GM21390 (cell line): ENCODE measurements around the gene NUBPL.
"Not testable (repeated sequence)": the region's sequence is repeated elsewhere in the genome, so short reads cannot be mapped to it uniquely, and the experiment has no call there.

Source experiments
- ATAC-seq: cut with Tn5 transposase; IDR thresholded peaks from one replicate; pipeline ENCODE4 v1.9.1; 2021; ENCODE audit not compliant: unreplicated experiment

NUBPL gene

DNA sequence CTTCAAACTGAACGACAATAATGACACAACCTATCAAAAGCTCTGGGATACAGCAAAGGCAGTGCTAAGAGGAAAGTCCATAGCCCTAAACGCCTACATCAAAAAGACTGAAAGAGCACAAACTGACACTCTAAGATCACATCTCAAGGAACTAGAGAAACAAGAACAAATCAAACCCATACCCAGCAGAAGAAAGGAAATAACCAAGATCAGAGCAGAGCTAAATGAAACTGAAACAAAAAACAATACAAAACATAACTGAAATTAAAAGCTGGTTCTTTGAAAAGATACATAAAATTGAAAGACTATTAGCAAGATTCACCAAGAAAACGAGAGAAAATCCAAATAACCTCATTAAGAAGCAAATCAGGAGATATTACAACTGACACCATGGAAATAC is 306.9 kb downstream of the NUBPL start:
- not testable (repeated sequence) for ATAC-seq

DNA sequence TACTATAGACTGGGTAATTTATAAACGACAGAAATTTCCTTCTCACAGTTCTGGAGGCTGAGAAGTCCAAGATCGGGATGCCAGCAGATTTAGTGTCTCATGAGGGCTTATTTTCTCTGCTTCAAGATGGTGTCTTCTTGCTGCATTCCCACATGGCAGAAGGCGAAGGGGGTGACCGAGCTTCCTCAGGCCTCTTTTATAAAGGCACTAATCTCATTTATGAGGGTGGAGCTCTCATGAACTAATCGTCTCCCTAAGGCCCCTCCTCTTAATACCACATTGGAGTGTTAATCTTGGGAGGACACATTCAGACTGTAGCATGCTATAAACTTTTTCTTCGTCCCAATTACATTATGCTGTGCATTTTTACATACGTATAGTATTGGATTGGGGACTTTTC is 315.5 kb downstream of the NUBPL start:
- no peak for ATAC-seq

DNA sequence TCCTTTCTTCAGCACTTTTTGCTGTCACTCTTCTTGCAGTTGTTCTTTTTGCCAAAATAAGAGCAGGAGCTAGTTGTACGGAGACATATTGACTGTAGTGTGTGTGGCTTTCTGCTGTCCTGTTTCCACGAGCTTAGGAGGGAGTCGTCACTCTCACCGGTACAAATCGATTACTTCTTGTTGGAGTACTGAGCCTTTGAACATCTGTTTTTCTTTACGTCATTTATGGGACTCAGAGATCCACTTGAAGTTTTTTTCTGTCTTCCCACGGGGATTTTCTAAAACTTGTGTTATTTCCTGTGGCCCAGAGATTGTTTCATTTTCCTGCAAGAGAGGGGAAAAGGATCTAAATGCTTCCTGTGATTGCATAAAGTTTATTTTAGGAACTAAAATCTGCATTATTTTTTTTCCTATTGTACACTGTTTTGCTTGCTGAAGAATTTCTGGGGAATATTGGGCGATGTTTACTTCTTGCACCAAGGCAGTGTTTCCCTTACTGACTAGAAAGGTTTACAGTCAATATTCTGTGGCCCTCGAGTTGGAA is 316.1 kb downstream of the NUBPL start:
- ATAC-seq = no peak

DNA sequence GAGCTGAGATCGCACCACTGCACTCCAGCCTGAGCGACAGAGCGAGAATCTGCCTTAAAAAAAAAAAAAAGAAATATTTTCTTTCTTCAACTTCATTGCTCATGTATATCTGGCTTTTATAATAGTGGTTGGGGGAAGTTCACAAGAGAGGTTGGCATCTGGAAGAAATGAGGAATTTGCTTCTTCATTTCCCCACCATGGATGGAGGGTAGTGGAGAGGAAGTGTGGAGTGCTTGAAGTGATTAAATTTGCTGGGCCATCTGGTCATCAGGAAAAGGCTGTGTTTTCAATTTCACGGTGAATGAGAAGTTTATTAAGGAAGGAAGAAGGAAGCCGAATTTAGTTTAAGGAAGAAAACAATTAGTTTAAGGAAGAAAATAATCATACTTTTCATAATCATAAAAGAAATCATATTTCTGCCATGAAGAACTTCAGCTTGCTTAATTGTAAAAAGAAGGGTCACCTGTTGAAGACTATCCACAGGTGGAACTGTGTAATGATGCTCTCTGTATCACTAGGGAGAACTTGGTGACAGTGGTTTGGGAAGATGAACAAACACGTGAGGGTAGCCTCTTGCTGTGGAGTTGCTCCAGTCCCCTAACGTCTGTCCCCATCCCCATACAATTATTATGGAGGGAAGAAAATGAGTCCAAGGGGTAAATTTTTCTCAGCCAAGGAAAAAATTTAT is 318.6 kb downstream of the NUBPL start:
- ATAC-seq = no peak

DNA sequence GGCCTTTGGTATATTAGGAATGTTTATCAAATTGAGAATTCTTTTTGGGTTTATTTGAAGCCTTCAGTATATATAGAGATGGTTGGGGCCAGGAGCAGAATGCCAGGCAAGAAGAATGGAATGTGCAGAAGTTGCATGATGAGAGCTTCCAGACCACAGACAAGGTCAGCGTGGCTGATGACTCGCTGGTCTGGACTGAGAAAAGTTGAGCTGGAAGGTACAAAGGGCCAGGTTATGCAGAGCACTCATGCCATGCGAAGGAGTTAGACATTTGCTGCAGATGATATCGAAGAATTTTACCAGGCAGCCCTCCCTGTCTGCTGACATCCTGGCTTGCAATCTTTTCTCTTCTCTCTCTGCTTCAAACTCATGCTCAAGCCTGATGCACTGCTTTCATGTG is 319.7 kb downstream of the NUBPL start:
- no peak for ATAC-seq

DNA sequence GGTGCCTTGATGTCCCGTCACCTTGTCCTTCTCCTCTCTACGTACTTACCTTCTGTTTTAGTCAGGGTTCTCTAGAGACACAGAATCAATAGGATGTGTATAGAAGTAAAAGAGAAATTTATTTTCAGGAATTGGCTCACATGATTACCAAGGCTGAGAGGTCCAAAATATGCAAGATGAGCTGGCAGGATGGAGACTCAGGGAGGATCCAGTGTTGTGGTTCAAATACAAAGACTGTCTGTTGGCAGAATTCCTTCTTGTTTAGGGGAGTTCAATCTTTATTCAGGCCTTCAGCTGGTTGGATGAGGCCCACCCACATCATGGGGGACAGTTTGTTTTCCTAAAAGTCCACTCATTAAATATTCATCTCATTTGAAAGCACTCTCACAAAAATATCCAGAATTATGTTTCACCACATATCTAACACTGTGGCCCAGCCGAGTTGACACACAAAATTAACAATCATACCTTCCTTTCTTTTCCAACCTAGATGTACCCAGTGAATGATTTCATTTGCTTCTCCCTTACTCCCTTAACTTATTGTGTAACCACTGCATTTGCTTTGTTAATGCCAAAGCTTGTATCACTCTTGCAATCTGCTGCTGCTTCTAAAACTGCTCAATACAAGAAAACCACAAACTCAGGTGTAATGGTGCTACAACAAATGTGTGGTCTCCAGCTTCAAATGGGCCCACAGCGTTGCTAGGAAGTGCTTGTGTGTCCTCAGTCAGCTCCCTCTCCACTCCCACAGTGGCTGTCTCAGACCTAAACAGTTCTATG is 320.5 kb downstream of the NUBPL start:
- no peak for ATAC-seq

DNA sequence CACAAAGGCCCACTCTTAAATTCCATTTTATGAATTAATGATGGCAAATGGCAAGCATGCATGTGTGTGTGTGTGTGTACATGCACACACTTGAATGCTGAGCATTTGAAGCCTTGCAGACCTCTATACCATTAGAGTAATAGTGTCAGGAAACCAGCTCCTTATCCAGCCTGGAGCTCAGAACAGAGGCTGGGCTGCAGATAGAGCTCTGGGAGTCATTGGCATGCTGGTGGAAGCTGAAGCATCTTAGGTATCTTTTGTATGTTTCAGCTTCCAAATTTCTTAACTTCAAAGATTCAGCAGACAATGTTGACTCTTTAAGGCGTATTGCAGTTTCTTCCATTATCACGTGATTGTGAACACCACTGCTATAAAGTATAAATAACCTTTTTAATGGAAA is 323.0 kb downstream of the NUBPL start:
- ATAC-seq = no peak

DNA sequence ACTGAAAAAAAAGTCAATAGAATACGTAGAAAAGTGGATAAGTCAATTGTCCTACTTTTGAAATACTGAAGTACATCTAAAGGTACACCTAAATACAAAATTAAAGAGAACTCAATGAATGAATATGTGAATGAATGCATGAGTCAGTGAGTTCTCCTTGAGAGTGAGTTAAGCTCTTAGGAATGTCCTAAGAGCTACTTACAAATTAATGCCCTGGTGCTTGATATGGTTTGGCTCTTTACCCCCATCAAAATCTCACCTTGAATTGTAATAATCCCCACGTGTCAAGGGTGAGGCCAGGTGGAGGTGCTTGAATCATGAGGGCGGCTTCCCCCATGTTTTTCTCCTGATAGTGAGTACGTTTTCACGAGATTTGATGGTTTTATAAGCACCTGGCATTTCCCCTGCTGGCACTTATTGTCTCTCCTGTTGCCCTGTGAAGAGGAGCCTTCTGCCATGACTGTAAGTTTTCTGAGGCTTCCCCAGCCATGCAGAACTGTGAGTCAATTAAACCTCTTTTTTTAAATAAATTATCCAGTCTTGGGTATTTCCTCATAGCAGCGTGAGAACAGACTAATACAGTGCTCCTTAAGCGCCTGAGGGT is 323.7 kb downstream of the NUBPL start:
- no peak for ATAC-seq

DNA sequence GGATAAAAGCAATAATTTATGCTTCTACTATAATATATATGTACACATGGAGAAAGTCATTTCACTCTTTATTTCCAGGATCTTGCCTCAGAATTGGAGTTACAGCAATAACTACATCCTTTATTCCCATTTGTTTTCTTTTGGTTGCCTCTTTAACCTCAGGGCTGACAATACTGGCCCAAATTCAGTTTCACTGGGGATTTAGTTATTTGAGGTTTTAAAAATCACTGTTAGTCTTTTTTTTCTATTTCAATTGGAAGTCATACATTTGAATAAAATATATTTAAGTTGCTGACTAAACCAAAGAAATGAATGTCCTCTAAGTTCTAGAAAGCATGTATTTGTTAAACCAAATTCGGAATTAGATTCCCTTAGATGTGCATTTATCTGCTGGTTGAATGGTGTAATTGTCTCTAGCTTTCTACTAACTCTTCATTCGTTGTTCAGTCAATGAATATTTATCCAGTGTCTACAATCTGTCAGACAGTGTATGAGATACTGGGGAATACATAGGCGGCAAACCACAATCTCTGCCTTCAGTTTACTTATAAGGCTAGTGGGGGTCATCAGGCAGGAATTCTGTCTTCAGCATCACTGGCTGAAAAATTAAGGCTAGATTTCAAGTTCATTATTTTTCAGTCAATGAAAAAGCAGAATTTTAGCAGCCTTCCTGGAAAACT is 325.1 kb downstream of the NUBPL start:
- ATAC-seq = no peak

DNA sequence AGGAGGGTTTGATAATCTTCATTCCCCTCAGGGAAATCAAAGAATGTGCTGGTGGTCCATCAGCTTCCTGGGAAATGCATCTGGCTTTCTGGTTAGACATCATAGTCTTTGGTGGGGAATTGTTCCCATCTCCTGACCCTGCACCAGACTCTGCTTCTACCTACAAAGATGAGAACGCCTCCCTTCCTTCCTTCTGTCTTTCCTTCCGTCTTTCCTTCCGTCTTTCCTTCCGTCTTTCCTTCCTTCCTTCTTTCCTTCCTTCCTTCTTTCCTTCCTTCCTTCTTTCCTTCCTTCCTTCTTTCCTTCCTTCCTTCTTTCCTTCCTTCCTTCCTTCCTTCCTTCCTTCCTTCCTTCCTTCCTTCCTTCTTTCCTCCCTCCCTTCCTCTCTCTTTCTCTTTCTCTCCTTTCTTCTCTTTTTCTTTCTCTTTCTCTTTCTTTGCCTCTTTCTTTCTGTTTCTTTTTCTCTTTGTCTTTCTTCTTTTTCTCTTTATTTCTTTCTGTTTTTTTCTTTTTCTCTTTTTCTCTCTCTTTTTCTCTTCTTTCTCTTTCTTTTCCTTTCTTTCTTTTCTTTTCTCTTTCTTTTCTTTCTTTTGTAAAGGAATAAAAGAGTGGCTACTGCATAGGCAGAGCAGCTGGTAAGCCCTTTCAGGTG is 326.9 kb downstream of the NUBPL start:
- ATAC-seq = no peak

DNA sequence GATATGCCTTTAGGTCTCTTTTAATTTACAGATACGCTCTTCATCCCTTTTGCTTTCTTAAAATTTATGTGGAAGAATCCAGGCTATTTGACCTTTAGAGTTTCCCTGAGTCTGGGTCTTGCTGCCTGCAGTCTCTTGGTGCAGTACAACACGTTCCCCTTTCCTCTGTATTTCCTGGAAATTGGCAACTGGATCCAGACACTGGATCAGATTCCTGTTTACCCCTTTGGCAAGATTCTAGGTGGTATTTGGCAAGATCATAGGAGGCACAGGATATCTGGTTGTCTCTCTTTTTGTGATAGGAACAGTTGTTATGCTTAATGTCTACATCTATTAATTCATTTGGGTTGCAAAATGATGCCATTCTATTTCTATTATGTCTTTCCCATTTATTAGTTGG is 328.1 kb downstream of the NUBPL start:
- no peak for ATAC-seq

DNA sequence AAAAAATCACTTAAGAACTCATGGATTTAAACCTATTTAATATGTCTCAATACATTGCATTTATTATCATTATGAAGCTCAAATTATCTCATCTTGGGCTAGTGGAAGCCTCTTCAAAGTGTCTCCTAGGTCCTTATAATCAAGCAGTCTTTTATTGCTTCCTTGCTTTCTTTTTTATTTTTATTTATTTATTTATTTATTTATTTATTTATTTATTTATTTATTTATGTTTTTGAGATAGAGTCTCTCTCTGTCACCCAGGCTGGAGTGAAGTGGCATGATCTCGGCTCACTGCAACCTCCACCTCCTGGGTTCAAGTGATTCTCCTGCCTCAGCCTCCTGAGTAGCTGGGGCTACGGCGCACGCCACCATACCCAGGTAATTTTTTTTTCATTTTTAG is 329.0 kb downstream of the NUBPL start:
- not testable (repeated sequence) for ATAC-seq

DNA sequence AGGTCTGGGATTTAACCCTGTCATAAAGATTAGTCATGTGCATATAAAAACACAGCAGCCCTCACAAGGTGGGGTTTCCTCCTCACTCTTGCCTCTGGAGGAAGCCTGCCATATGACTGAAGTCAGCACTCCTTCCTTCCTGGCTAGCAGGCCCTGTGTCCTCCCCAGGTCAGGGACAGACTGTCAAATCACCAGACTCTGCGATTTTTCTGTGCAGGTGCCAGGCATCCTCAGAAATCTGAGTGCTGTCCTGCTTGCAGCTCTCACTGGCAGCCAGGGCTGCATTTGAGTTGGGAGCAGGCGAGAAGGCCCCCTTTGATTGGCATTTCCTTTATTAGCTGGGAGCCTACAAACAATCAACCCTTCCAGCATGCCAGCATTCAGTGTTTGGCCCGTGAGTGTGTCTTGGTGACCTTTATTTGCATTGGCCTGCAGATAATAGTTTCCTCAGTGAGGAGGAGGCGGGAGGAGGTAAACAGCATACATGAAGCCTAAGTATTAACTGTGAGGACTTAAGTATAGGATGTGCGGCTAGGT is 332.1 kb downstream of the NUBPL start:
- no peak for ATAC-seq

DNA sequence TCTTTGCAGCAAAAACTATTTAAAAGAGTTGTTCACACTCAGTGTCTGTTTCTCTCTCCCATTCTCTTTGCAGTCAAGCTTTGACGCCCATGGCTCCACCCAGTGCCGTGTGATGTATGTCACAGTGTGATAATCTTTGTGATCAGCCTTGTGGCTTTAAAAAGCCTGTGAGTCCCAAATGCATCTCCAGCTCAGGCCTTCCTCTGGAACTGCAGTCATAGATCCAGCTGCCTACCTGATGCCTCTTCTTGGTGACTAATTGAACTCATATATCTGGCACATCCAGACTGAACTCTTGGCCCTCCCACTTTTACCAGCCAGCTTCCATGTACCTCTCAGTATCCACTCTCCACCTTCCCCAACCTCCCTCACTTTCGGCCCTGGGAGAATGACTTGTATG is 333.1 kb downstream of the NUBPL start:
- ATAC-seq = no peak

DNA sequence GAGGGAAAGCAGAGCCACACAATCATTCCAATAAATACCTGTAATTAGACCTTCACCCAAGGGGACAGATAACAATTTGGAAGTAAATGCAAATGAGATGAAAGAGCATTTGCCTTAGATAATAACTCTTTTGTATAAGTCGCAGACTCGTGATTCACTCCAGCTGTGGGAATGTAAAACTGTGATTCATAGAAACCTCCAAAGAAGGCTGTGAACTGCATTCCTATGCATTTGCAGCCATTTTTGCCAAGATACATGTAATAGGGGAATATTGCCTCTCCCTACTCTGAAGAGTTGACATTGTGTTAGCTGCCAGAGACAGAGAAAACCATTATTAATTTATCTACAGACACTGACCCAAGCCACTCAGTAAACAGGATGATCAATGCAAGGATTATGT is 334.0 kb downstream of the NUBPL start:
- no peak for ATAC-seq

DNA sequence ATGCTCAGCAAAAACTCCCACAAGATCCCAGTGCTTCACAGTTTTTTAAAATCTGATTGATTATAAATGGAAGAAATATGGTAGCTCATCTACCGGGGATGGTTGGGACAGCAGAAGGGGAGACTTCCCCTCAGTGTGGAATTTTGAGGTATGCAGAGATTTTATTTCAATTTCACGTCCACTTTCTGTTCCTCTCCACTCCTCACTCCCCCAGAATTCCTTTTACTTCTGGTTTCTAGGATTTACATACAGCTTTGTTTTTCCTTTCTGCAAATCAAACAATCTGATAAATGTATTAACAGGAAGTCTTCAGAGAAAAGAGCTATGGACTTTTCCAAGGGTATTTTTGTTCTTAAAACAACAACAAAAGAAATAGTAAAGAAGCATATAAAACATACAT is 334.4 kb downstream of the NUBPL start:
- no peak for ATAC-seq

DNA sequence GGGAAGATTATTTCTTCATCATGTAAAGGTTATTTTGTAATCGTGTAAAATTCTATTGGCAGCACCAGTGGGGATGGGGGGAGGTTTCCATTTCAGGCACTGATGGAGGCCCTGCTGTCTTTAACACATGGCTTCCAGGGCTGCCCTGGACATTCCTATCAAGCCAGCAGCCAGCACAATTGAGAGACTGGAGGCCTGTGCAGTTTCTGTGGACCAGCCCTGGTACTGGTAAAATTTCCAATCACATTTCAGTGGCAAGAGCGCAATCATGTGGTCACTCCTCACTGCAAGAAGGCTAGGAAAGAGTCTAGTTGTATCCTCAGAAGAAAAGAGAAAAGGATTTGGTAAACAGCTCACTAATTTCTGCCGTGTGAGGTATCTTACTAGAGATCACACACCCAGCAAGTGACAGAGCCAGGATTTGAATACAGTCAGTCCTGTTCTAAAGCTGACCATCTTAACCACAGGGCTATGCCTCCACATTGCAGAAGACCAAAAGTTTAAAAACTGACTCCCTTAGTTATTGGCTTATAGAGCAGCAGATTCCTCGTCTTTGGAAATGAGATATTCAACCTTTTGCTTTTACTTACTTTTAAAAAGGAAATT is 336.5 kb downstream of the NUBPL start:
- no peak for ATAC-seq

DNA sequence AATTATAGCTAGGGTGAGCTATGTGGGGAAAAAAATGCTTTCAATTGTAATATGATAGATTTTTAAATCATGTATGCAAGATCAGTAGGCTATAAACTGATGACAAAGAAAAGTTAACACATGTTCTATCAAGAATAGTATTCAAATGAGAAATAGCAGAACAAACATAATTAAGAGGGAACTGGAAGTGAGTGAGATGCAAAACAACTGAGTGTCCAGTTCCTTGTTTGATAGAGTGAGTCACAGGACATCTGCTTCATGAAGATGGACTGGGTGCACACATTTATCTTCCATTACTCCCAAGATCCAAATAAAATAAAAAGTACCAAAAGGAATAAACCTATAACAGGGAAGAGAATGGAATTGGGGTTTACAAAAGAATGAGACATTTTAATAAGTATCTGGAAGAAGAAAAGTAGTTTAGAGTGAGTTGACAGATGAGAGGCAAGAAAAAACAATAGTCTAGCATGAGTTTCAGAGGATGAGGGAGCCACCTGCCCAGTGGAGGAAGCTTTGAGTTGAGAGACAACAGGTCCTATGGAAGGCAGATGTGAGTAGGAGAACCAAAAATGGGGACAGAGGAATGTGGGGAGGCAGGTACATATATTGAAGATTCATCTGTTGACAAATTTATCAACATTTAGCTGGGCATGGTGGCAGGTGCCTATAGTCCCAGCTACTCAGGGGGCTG is 337.8 kb downstream of the NUBPL start:
- no peak for ATAC-seq

DNA sequence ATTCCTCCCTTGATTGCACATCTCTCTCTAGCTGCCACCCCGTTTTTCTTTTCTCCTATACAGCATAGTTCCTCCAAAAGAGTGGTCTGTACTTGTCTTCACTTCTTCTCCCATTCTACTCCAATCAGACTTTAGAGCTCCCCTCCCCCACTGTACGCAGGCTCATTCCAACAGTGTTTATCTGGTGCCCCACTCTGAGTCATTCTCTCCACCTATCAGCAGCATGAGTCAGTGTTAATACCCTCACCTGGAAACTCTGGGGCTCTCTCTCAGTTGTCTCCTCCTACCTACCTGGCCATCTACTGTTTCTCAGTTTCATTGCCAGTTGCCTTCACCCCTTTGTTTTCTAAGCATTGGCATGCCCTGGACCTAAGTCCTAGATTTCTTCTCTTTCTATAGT is 340.8 kb downstream of the NUBPL start:
- no peak for ATAC-seq
